ENCODE results near the gene STX7. TPM values are rescaled to one million over a fixed set of nuclear protein-coding genes. Genes with fewer than 3 reads are reported as not detected.
A peak's percentile ranks its signal among the peaks of the same experiment; 100 is the strongest.

The STX7 gene
- total RNA-seq, 1 donor from 2014 or later = 27.8 TPM

- Histone ChIP-seq H3K27ac (no peak overlapping the region), H4K20me1 (ENCODE audit: low read depth) (peaks cover 5% of the 10 kb centered on the region), H3K27me3 (no peaks in the 10 kb centered on the region), H3K4me3 (no peak overlapping the region), H3F3A (ENCODE audit: low read depth) (no peaks in the 10 kb centered on the region), H3K4me2 (no peak overlapping the region), H3K36me3 (no peaks in the 10 kb centered on the region), H3K9ac (no peak overlapping the region), H2AFZ (replicated peaks) (no peak overlapping the region), H3K4me1 (no peaks in the 10 kb centered on the region), H3K79me2 (ENCODE audit: low read depth) (peaks cover under 1% of the 10 kb centered on the region), H3K9me3 (ENCODE audit: low read depth) (no peaks in the 10 kb centered on the region)
- DNase-seq (ENCODE audit: low spot score) = no peak
- Mint-ChIP-seq H3K27ac (no peak overlapping the region), H3K4me1 (no peaks in the 10 kb centered on the region), H3K36me3 (peaks cover 5% of the 10 kb centered on the region), H3K9me3 (no peaks in the 10 kb centered on the region), H3K27me3 (ENCODE audit: insufficient read depth, low read depth) (no peaks in the 10 kb centered on the region), H3K4me3 (no peak overlapping the region)
- TF ChIP-seq CTCF (IDR thresholded peaks at IDR 0.05) (no peak), EZH2phosphoT487 (IDR thresholded peaks at IDR 0.05) (no peak), EZH2 (IDR thresholded peaks at IDR 0.05) (no peak)
Observed at GRCh38 chr6:132487762-132488161, 25.2 kb downstream of the STX7 start.

- no peaks in the 10 kb centered on the region for H3K9me3 ChIP-seq (ENCODE audit: low read depth)
- H3K9ac ChIP-seq = no peak overlapping the region
- DNase-seq (ENCODE audit: low spot score) = no peak
- Mint-ChIP-seq H3K4me1 (no peaks in the 10 kb centered on the region), H3K27ac (no peak overlapping the region), H3K4me3 (no peak overlapping the region), H3K36me3 (peaks cover 5% of the 10 kb centered on the region), H3K27me3 (ENCODE audit: insufficient read depth, low read depth) (no peaks in the 10 kb centered on the region), H3K9me3 (no peaks in the 10 kb centered on the region)
- no peak overlapping the region for H2AFZ ChIP-seq (replicated peaks)
- H4K20me1 ChIP-seq (ENCODE audit: low read depth) = peaks cover 5% of the 10 kb centered on the region
- H3K4me2 ChIP-seq = no peak overlapping the region
- no peaks in the 10 kb centered on the region for H3K36me3 ChIP-seq
- no peak overlapping the region for H3K27ac ChIP-seq
- no peaks in the 10 kb centered on the region for H3K79me2 ChIP-seq (ENCODE audit: low read depth)
- H3F3A ChIP-seq (ENCODE audit: low read depth) = no peaks in the 10 kb centered on the region
- no peaks in the 10 kb centered on the region for H3K27me3 ChIP-seq
- H3K4me1 ChIP-seq = no peaks in the 10 kb centered on the region
- H3K4me3 ChIP-seq = no peak overlapping the region
- TF ChIP-seq EZH2 (IDR thresholded peaks at IDR 0.05) = no peak
- TF ChIP-seq EZH2phosphoT487 (IDR thresholded peaks at IDR 0.05) = no peak
- no peak for TF ChIP-seq CTCF (IDR thresholded peaks at IDR 0.05)
Observed at GRCh38 chr6:132484680-132485018, 28.3 kb downstream of the STX7 start.

- Mint-ChIP-seq H3K27ac (no peak overlapping the region), H3K9me3 (no peaks in the 10 kb centered on the region), H3K36me3 (peaks cover 5% of the 10 kb centered on the region), H3K4me1 (no peaks in the 10 kb centered on the region), H3K27me3 (ENCODE audit: insufficient read depth, low read depth) (no peaks in the 10 kb centered on the region), H3K4me3 (no peak overlapping the region)
- H4K20me1 ChIP-seq (ENCODE audit: low read depth) = peaks cover 5% of the 10 kb centered on the region
- H2AFZ ChIP-seq (replicated peaks) = no peak overlapping the region
- no peaks in the 10 kb centered on the region for H3K27me3 ChIP-seq
- H3K27ac ChIP-seq = no peak overlapping the region
- no peak overlapping the region for H3K9ac ChIP-seq
- no peaks in the 10 kb centered on the region for H3F3A ChIP-seq (ENCODE audit: low read depth)
- H3K4me2 ChIP-seq = no peak overlapping the region
- no peaks in the 10 kb centered on the region for H3K9me3 ChIP-seq (ENCODE audit: low read depth)
- H3K4me1 ChIP-seq = no peaks in the 10 kb centered on the region
- TF ChIP-seq CTCF (IDR thresholded peaks at IDR 0.05) (peak; percentile 83), EZH2 (IDR thresholded peaks at IDR 0.05) (no peak)
- no peaks in the 10 kb centered on the region for H3K79me2 ChIP-seq (ENCODE audit: low read depth)
- no peaks in the 10 kb centered on the region for H3K36me3 ChIP-seq
- DNase-seq (ENCODE audit: low spot score) = peak; percentile 72
- H3K4me3 ChIP-seq = no peak overlapping the region
Observed at GRCh38 chr6:132483779-132484679, 28.9 kb downstream of the STX7 start.

All from neural progenitor cell (in vitro differentiated cells).